ENCODE data around the gene NCKAP1.

- TF ChIP-seq, protein P1, sequence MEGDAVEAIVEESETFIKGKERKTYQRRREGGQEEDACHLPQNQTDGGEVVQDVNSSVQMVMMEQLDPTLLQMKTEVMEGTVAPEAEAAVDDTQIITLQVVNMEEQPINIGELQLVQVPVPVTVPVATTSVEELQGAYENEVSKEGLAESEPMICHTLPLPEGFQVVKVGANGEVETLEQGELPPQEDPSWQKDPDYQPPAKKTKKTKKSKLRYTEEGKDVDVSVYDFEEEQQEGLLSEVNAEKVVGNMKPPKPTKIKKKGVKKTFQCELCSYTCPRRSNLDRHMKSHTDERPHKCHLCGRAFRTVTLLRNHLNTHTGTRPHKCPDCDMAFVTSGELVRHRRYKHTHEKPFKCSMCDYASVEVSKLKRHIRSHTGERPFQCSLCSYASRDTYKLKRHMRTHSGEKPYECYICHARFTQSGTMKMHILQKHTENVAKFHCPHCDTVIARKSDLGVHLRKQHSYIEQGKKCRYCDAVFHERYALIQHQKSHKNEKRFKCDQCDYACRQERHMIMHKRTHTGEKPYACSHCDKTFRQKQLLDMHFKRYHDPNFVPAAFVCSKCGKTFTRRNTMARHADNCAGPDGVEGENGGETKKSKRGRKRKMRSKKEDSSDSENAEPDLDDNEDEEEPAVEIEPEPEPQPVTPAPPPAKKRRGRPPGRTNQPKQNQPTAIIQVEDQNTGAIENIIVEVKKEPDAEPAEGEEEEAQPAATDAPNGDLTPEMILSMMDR (IDR thresholded peaks at IDR 0.05; ENCODE audit: borderline replicate concordance, extremely low read depth, low read length, poor library complexity, severe bottlenecking) = no peak
- no peak for TF ChIP-seq EZH2 (IDR thresholded peaks at IDR 0.05; ENCODE audit: borderline replicate concordance, low read depth, low read length, severe bottlenecking)
These were observed 67.8 kb downstream of the NCKAP1 start for GRCh38 chr2:182970486-182970885.
